HEK293T (cell line): ENCODE data around the gene MAGEA8.
"Not testable (repeated sequence)": the region's sequence is repeated elsewhere in the genome, so short reads cannot be mapped to it uniquely, and the experiment has no call there.

Experiments used
- ARNT ChIP-seq: fragments of 450-650 bp; IDR thresholded peaks from 2 replicates; pipeline ENCODE4 v1.6.1; 2017; ENCODE audit warnings: mild to moderate bottlenecking
- BHLHE40 ChIP-seq: fragments of 450-650 bp; IDR thresholded peaks from 2 replicates; pipeline ENCODE4 v1.6.1; 2016; ENCODE audit warnings: mild to moderate bottlenecking, moderate library complexity, borderline replicate concordance
- CTBP1 ChIP-seq: fragments of 450-650 bp; IDR thresholded peaks from 2 replicates; pipeline ENCODE4 v1.6.1; 2016; ENCODE audit warnings: borderline replicate concordance
- ELF4 ChIP-seq: fragments of 450-650 bp; IDR thresholded peaks from 2 replicates; pipeline ENCODE4 v1.6.1; 2017; ENCODE audit warnings: antibody characterized with exemption
- FOXA1 ChIP-seq: fragments of 450-650 bp; IDR thresholded peaks from 2 replicates; pipeline ENCODE4 v1.6.1; 2016; ENCODE audit warnings: mild to moderate bottlenecking
- FOXK2 ChIP-seq: fragments of 450-650 bp; IDR thresholded peaks from 2 replicates; pipeline ENCODE4 v1.6.1; 2016; ENCODE audit warnings: mild to moderate bottlenecking
- FOXM1 ChIP-seq: fragments of 450-650 bp; IDR thresholded peaks from 2 replicates; pipeline ENCODE4 v1.6.1; 2017; ENCODE audit warnings: mild to moderate bottlenecking, borderline replicate concordance
- HDGF ChIP-seq: fragments of 450-650 bp; IDR thresholded peaks from 2 replicates; pipeline ENCODE4 v1.6.1; 2017; ENCODE audit warnings: antibody characterized with exemption, borderline replicate concordance
- NFRKB ChIP-seq: fragments of 450-650 bp; IDR thresholded peaks from 2 replicates; pipeline ENCODE4 v1.6.1; 2016; ENCODE audit warnings: mild to moderate bottlenecking, moderate library complexity
- SP1 ChIP-seq: fragments of 450-650 bp; IDR thresholded peaks from 2 replicates; pipeline ENCODE4 v1.6.1; 2017
- SUZ12 ChIP-seq: fragments of 450-650 bp; IDR thresholded peaks from 2 replicates; pipeline ENCODE4 v1.6.1; 2016; ENCODE audit warnings: mild to moderate bottlenecking
- TARDBP ChIP-seq: fragments of 450-650 bp; IDR thresholded peaks from 2 replicates; pipeline ENCODE4 v1.6.1; 2016
- ZNF384 ChIP-seq: fragments of 450-650 bp; IDR thresholded peaks from 2 replicates; pipeline ENCODE4 v1.6.1; 2016
- TF ChIP-seq, protein P1 (sequence below): fragments of 450-650 bp; IDR thresholded peaks from 2 replicates; pipeline ENCODE4 v1.6.1; 2016

DNA sequence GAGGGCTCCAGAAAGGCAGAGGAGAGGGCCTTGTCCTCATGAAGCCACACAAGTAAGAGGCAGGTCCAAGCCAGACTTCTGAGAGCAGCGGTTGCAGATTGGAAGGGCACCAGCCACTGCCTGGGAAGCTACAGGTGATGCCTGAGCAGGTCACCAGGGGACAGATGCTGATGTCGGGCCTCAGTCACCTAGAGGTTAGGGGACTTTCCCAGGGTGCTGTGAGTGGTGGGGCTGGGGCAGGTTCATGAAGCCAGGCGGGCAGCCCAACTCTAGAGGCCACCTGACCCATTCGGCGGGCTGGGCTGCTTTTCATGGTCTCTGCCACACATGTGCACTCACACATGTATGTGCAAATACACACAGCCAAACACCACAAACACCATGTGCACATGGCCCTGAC, 52.0 kb downstream of the MAGEA8 start:
- TF ChIP-seq NFRKB, BHLHE40, CTBP1, TARDBP, SP1, ARNT, FOXA1, FOXM1, SUZ12, ZNF384, ELF4, HDGF, FOXK2: not testable (repeated sequence)
- TF ChIP-seq, protein P1, sequence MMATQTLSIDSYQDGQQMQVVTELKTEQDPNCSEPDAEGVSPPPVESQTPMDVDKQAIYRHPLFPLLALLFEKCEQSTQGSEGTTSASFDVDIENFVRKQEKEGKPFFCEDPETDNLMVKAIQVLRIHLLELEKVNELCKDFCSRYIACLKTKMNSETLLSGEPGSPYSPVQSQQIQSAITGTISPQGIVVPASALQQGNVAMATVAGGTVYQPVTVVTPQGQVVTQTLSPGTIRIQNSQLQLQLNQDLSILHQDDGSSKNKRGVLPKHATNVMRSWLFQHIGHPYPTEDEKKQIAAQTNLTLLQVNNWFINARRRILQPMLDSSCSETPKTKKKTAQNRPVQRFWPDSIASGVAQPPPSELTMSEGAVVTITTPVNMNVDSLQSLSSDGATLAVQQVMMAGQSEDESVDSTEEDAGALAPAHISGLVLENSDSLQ, result not testable (repeated sequence)
